Mesenteric fat pad (tissue), 1 donor: ENCODE data around the gene ARHGEF1. TPM values are rescaled to one million over a fixed set of nuclear protein-coding genes. Genes with fewer than 3 reads are reported as not detected.

ENCODE experiments used
- DNase-seq: peaks from one replicate; pipeline ENCODE4 v3.0.0-alpha.2; 2020; ENCODE audit warnings: low spot score
- microRNA-seq: library from miRNA; unstranded; fragments of <30 nt; microRNA quantifications from one replicate; pipeline ENCODE4 v1.2.0, GENCODE V29; 2020; ENCODE audit warnings: borderline number of aligned reads
- total RNA-seq: library from RNA; stranded (reverse); fragmentation: NEBNext Ultra II Directional; extraction: Animal tissue kit (Norgen Biotek cat#: 25700); gene quantifications from one replicate; pipeline ENCODE4 v1.2.1, GENCODE V29; 2021
- donor health status: DM: yes; HTN: yes; CAD: no.

The ARHGEF1 gene
- total RNA-seq, 1 donor from 2014 or later: 123 TPM

GRCh38 chr19:41947091-41947490 lies 64.1 kb downstream of the ARHGEF1 start:
- DNase-seq: no peak

DNA sequence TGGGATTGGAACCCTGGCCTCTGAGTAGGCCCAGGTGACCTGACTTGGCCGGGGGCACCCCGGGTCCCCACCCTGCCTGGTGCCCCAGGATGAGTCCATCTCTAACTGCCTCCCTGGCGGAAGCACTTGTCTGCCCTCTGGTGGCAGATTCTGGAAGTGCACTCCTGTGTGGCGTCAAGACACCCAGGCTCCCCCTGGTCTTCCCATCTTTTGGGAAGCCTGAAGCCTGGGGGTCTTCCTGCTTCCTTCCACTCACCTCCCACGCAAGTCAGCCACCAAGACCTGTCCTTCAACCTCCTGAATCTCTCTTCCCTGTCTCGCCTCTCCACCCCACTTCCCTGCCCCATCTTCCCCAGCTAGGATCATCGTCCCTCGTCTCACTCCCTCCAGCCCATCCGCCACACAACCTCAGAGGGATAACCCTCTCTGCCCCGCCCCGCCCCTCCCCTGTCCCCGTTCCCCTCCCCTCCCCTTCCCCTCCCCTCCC lies 68.7 kb downstream of the ARHGEF1 start:
- DNase-seq: peak; percentile 92

DNA sequence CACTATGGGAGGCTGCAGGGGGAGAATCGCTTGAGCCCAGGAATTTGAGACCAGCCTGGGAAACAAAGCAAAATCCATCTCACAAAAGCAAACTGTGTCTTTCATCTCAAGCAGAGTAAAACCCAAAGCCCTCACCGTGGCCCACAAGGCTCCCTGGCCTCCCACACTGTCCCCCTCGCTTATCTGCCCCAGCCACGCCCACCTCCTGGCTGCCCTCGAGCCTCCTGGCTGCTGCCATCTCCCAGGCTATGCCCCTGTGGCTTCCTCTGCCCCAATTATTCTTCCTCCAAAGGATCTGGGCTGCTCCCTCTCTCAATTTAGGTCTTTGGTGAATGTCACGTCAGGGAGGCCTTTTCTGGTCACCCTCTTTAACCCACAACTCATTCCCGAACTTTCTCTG lies 72.5 kb downstream of the ARHGEF1 start:
- DNase-seq: no peak

DNA sequence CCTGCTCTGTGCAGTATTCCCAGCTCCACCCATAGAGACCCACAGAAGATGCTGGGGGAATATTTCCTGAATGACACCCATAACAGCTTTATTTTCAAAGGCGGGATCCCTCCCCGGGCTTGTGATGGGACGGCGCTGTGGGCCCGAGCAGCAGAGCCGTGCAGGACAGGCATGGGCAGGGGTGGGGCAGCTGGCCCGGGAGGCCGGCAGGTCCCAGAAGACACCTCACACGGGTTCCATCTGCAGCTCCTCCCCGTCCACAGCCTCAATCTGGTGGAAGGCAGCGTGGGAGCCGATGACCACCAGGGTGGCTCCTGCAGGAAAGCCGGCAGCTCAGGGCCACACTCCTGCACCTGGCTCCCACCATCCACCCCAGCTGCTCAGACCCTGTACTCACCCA lies 73.6 kb downstream of the ARHGEF1 start:
- DNase-seq: no peak

Small RNAs within 50 kb of the gene (microRNA-seq; reads per million reads assigned to microRNA genes)
- gene MIR6797: not detected

Other genes starting within 250 kb of the ARHGEF1 start
- not detected for gene CEACAM7, start 194.9 kb upstream of the ARHGEF1 start, total RNA-seq
- gene CEACAM5, start 174.6 kb upstream of the ARHGEF1 start, total RNA-seq: 0.35 TPM
- gene CEACAM6, start 127.7 kb upstream of the ARHGEF1 start, total RNA-seq: 0.22 TPM
- gene CEACAM3, start 86.6 kb upstream of the ARHGEF1 start, total RNA-seq: 1.6 TPM
- not detected for gene LYPD4, start 38.5 kb upstream of the ARHGEF1 start, total RNA-seq
- not detected for gene DMRTC2, start 38.1 kb upstream of the ARHGEF1 start, total RNA-seq
- 1,067 TPM for gene RPS19, start 22.9 kb upstream of the ARHGEF1 start, total RNA-seq
- 0.61 TPM for gene CD79A, start 5.9 kb upstream of the ARHGEF1 start, total RNA-seq
- gene ERFL, start 45.3 kb downstream of the ARHGEF1 start, total RNA-seq: 0.19 TPM
- gene RABAC1, start 76.1 kb downstream of the ARHGEF1 start, total RNA-seq: 145 TPM
- gene ATP1A3, start 111.0 kb downstream of the ARHGEF1 start, total RNA-seq: not detected
- 0.80 TPM for gene GRIK5, start 187.0 kb downstream of the ARHGEF1 start, total RNA-seq
- 8.9 TPM for gene ZNF574, start 193.0 kb downstream of the ARHGEF1 start, total RNA-seq
- 2.7 TPM for gene POU2F2, start 249.3 kb downstream of the ARHGEF1 start, total RNA-seq